Osteocyte (in vitro differentiated cells): ENCODE measurements around the gene DOP1B. TPM values are rescaled to one million over a fixed set of nuclear protein-coding genes. Genes with fewer than 3 reads are reported as not detected.

Source experiments
- DNase-seq: peaks from one replicate; pipeline ENCODE4 v3.0.0; 2021; ENCODE audit warnings: mixed read lengths; ENCODE audit not compliant: unreplicated experiment; ENCODE audit errors: extremely low spot score
- H3K27ac Mint-ChIP-seq: one replicate; pipeline ENCODE4 v1.8.0; 2021; ENCODE audit warnings: mild to moderate bottlenecking, mixed read lengths; ENCODE audit not compliant: unreplicated experiment
- H3K27me3 Mint-ChIP-seq: one replicate; pipeline ENCODE4 v1.8.0; 2021; ENCODE audit warnings: mixed read lengths; ENCODE audit not compliant: unreplicated experiment
- H3K36me3 Mint-ChIP-seq: one replicate; pipeline ENCODE4 v1.8.0; 2021; ENCODE audit warnings: mixed read lengths; ENCODE audit not compliant: unreplicated experiment
- H3K4me1 Mint-ChIP-seq: one replicate; pipeline ENCODE4 v1.8.0; 2021; ENCODE audit warnings: mixed read lengths; ENCODE audit not compliant: unreplicated experiment
- H3K4me3 Mint-ChIP-seq: one replicate; pipeline ENCODE4 v1.8.0; 2021; ENCODE audit warnings: mild to moderate bottlenecking, moderate library complexity, mixed read lengths; ENCODE audit not compliant: unreplicated experiment
- H3K9me3 Mint-ChIP-seq: one replicate; pipeline ENCODE4 v1.8.0; 2021; ENCODE audit warnings: mixed read lengths; ENCODE audit not compliant: unreplicated experiment
- total RNA-seq: library from RNA; stranded (reverse); gene quantifications from 2 replicates; pipeline ENCODE4 v1.2.1, GENCODE V29; 2021
- TF ChIP-seq, protein P1 (sequence below): fragments of 200-600 bp; sonication (generic); IDR thresholded peaks from 2 replicates; pipeline ENCODE4 v1.5.0; 2021; ENCODE audit warnings: antibody characterized with exemption, mild to moderate bottlenecking, moderate library complexity

The DOP1B gene
- total RNA-seq, 1 donor from 2014 or later: 14.3 TPM

DNA sequence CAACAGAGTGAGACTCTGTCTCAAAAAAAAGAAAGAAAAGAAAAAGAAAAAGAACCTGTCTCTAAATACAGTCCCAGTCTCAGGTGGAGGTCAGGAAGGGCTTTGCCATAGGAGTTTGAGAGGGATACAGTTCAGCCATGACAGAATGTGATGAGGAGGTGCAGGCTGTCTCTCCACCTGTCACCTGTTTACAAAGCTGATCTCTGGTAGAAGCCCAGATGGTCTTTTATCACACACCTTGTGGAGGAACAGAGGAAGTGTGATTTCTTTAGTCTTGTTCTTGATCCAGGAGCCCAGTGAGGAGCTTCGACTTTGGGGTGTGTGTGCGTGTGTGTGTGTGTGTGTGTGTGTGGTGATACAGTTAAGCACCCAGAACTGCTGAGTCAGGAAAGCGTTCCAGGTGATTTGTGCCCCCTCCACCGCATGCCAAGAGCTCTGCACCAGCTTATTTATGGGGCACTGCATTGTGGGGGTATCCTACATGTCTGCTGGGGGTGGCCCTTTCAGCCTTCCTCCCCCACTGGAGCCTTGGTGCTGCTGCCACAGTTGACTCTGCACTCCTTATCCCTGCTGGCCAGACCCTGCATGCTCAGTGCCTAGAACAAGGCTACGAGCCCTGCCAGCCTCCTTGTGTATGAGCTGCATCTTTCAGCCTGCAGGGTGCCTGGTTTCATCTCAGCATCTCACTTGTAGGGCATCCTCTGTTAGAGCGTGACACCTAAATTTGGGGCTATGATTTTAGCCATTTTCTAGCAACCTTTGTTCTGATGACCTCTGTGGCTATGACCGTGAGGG lies 19.3 kb downstream of the DOP1B start:
- Mint-ChIP-seq H3K9me3 (peaks cover 8% of the 10 kb centered on the region), H3K4me3 (no peak overlapping the region), H3K27ac (no peak overlapping the region), H3K27me3 (no peaks in the 10 kb centered on the region), H3K4me1 (no peaks in the 10 kb centered on the region), H3K36me3 (peaks cover 5% of the 10 kb centered on the region)
- TF ChIP-seq, protein P1, sequence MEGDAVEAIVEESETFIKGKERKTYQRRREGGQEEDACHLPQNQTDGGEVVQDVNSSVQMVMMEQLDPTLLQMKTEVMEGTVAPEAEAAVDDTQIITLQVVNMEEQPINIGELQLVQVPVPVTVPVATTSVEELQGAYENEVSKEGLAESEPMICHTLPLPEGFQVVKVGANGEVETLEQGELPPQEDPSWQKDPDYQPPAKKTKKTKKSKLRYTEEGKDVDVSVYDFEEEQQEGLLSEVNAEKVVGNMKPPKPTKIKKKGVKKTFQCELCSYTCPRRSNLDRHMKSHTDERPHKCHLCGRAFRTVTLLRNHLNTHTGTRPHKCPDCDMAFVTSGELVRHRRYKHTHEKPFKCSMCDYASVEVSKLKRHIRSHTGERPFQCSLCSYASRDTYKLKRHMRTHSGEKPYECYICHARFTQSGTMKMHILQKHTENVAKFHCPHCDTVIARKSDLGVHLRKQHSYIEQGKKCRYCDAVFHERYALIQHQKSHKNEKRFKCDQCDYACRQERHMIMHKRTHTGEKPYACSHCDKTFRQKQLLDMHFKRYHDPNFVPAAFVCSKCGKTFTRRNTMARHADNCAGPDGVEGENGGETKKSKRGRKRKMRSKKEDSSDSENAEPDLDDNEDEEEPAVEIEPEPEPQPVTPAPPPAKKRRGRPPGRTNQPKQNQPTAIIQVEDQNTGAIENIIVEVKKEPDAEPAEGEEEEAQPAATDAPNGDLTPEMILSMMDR: no peak
- DNase-seq: no peak

DNA sequence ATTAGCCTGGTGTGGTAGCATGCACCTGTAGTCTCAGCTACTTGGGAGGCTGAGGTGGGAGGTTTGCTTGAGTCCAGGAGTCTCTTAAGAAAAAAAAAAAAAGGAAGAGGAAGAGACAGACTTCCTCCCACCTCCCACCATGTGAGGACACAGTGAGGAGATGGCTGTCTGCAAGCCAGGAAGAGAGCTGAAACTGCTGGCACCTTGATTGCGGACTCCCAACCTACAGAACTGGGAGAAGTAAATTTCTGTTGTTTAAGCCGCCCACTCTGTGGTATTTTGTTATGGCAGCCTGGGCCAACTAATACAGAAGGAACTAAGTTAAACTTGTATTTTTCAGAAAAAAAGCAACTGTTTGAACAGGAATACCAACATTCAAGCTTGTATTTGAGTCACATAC lies 21.7 kb downstream of the DOP1B start:
- TF ChIP-seq, protein P1: no peak
- no peaks in the 10 kb centered on the region for H3K27me3 Mint-ChIP-seq
- no peak for DNase-seq
- peaks cover 6% of the 10 kb centered on the region for H3K4me1 Mint-ChIP-seq
- no peak overlapping the region for H3K4me3 Mint-ChIP-seq
- peaks cover 8% of the 10 kb centered on the region for H3K9me3 Mint-ChIP-seq
- peaks cover 5% of the 10 kb centered on the region for H3K36me3 Mint-ChIP-seq
- H3K27ac Mint-ChIP-seq: no peak overlapping the region

DNA sequence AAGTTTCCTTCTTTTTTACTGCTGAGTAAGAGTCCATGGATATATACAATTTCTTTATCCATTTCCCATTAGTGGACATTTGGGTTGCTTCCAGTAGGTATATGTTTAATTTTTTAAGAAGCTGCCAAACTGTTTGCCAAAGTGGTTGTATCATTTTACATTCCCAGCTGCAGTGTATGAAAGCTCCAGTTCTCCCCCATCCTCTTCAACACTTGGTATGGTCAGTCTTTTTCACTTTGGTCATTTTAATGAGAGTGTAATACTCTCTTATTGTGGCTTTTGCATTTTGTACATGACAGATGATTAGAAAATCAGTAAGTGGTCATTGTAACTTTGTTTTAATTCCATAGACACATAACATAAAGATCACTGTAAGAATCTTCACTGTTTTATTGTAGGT lies 22.5 kb downstream of the DOP1B start:
- Mint-ChIP-seq H3K27ac (no peak overlapping the region), H3K36me3 (peaks cover 5% of the 10 kb centered on the region), H3K27me3 (no peaks in the 10 kb centered on the region), H3K9me3 (peaks cover 8% of the 10 kb centered on the region), H3K4me1 (peaks cover 6% of the 10 kb centered on the region), H3K4me3 (no peak overlapping the region)
- TF ChIP-seq, protein P1: no peak
- DNase-seq: no peak

DNA sequence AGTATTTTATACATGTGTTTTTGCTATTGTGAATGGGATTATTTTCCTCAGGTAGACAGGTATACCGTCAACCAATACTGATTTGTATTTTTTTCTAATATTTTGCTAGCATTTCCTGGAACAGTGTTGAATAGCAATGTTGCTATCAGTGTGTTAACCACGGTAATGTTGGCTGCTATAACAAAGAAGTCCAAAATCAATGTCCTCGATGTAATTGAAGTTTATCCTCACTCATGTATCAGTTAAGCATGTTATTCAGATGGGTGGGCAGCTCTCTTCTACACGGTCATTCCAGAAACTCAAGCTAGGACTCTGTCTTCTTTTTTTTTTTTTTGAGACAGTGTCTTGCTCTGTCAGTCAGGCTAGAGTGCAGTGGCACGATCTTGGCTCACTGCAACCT lies 24.3 kb downstream of the DOP1B start:
- TF ChIP-seq, protein P1: no peak
- H3K27me3 Mint-ChIP-seq: no peaks in the 10 kb centered on the region
- no peak overlapping the region for H3K27ac Mint-ChIP-seq
- H3K4me1 Mint-ChIP-seq: peaks cover 6% of the 10 kb centered on the region
- no peak overlapping the region for H3K4me3 Mint-ChIP-seq
- DNase-seq: no peak
- peaks cover 8% of the 10 kb centered on the region for H3K9me3 Mint-ChIP-seq
- H3K36me3 Mint-ChIP-seq: peaks cover 7% of the 10 kb centered on the region

DNA sequence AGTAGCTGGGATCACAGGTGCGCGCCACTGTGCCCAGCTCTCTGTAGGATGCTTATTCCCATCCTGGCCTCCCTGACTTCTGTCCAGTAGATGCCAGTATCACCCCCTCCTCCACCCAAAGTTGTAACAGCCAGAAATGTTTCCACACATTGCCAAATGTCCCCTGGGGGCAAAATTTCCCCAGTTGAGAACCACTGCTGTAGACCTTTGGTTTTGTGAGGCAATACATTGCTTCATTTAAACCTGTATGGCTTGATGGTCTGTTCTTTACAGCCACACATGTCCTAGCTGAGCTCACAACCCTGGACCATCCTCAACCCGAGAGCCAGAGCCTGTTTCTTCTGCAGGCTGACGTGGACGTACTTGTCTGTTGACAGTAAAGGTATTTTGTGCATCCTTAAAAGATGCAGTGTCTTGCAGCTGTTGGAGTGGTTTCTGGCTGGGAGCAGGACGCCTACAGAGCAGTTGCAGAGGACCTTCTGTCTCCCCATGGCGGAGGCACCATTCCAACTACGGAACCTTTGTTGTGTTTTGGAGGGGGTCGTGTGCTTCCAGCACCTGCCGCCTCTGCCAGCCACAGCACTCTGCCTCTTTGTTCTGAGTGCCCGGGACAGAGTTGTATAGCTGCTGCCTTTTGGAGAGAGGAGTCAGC lies 26.6 kb downstream of the DOP1B start:
- no peak overlapping the region for H3K27ac Mint-ChIP-seq
- peaks cover 10% of the 10 kb centered on the region for H3K4me1 Mint-ChIP-seq
- H3K4me3 Mint-ChIP-seq: no peak overlapping the region
- peaks cover 7% of the 10 kb centered on the region for H3K36me3 Mint-ChIP-seq
- no peak for DNase-seq
- TF ChIP-seq, protein P1: no peak
- H3K9me3 Mint-ChIP-seq: peaks cover 8% of the 10 kb centered on the region
- H3K27me3 Mint-ChIP-seq: no peaks in the 10 kb centered on the region
